RCC 7860 (cell line): ENCODE measurements around the gene PNMA8C.
"Not testable (repeated sequence)": the region's sequence is repeated elsewhere in the genome, so short reads cannot be mapped to it uniquely, and the experiment has no call there.

ENCODE experiments used
- DNase-seq: peaks from one replicate; pipeline ENCODE4 v3.0.0-alpha.2; 2015; ENCODE audit warnings: low spot score
- FAIRE-seq: peaks from 2 replicates; lab custom pipeline; 2012; peaks lifted over from hg19 to GRCh38; lab: Jason Lieb, UNC

PNMA8C gene

GRCh38 chr19:46390866-46391265, 37.9 kb downstream of the PNMA8C start:
- DNase-seq (no peak), FAIRE-seq (no peak)

- FAIRE-seq: no peak
Observed at GRCh38 chr19:46390121-46390858, 38.4 kb downstream of the PNMA8C start.

GRCh38 chr19:46388311-46389095, 40.2 kb downstream of the PNMA8C start:
- no peak for FAIRE-seq
- no peak for DNase-seq

More at GRCh38 chr19:46390121-46390858, 38.4 kb downstream of the PNMA8C start:
- no peak for DNase-seq

GRCh38 chr19:46387713-46388130, 41.0 kb downstream of the PNMA8C start:
- no peak for DNase-seq
- no peak for FAIRE-seq

- FAIRE-seq (no peak), DNase-seq (no peak)
Observed at GRCh38 chr19:46386996-46387712, 41.6 kb downstream of the PNMA8C start.

- no peak for DNase-seq
- no peak for FAIRE-seq
Observed at GRCh38 chr19:46386151-46386550, 42.6 kb downstream of the PNMA8C start.

GRCh38 chr19:46385636-46386035, 43.1 kb downstream of the PNMA8C start:
- FAIRE-seq (no peak), DNase-seq (no peak)

- no peak for FAIRE-seq
Observed at GRCh38 chr19:46384396-46384795, 44.3 kb downstream of the PNMA8C start.

GRCh38 chr19:46383846-46384245, 44.9 kb downstream of the PNMA8C start:
- DNase-seq: no peak
- no peak for FAIRE-seq

More at GRCh38 chr19:46384396-46384795, 44.3 kb downstream of the PNMA8C start:
- no peak for DNase-seq

- DNase-seq (no peak), FAIRE-seq (no peak)
Observed at GRCh38 chr19:46383171-46383815, 45.4 kb downstream of the PNMA8C start.

GRCh38 chr19:46381756-46382345, 46.9 kb downstream of the PNMA8C start:
- FAIRE-seq: no peak
- no peak for DNase-seq

- FAIRE-seq (no peak), DNase-seq (no peak)
Observed at GRCh38 chr19:46381346-46381745, 47.4 kb downstream of the PNMA8C start.

GRCh38 chr19:46380690-46381089, 48.0 kb downstream of the PNMA8C start:
- DNase-seq (no peak), FAIRE-seq (no peak)

- FAIRE-seq: no peak
- no peak for DNase-seq
Observed at GRCh38 chr19:46378268-46378667, 50.5 kb downstream of the PNMA8C start.

GRCh38 chr19:46376241-46377153, 52.2 kb downstream of the PNMA8C start:
- DNase-seq: no peak
- FAIRE-seq: no peak

GRCh38 chr19:46375476-46376067, 53.2 kb downstream of the PNMA8C start:
- not testable (repeated sequence) for DNase-seq, FAIRE-seq
